Lower leg skin (tissue), 3 donors: ENCODE results near the gene KRT13.

Source experiments
- POLR2A ChIP-seq, 2 donors: fragments of 450-650 bp; IDR thresholded peaks; one replicate each; pipeline ENCODE4 v1.6.1; 2016 to 2017; ENCODE audit warnings: antibody characterized with exemption in 2 of 2, mild to moderate bottlenecking in 1 of 2, moderate library complexity in 1 of 2
- TF ChIP-seq, protein P1 (sequence below), 3 donors: fragments of 450-650 bp; IDR thresholded peaks; one replicate each; pipeline ENCODE4 v1.5.1; 2016; ENCODE audit warnings: antibody characterized with exemption in 3 of 3, mild to moderate bottlenecking in 3 of 3, moderate library complexity in 2 of 3

DNA sequence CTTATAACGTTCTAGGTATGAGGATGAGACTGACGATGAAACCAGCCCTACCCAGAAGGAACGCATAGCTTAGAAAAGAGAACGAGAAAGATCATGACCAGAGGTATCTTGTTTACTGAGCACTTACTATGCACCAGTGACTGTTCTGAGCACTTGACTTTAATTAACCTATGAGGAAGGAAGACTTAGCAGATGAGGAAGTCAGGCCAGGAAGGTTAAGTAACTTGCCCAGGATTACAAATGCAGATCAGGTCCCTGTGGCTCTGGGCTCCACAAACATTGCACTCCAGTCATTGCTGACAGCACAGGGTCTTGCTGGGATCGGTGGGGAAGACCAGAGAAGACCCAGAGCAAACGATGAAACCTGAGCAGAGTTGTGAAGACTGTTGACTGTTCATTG lies 7.1 kb downstream of the KRT13 start:
- TF ChIP-seq, protein P1, sequence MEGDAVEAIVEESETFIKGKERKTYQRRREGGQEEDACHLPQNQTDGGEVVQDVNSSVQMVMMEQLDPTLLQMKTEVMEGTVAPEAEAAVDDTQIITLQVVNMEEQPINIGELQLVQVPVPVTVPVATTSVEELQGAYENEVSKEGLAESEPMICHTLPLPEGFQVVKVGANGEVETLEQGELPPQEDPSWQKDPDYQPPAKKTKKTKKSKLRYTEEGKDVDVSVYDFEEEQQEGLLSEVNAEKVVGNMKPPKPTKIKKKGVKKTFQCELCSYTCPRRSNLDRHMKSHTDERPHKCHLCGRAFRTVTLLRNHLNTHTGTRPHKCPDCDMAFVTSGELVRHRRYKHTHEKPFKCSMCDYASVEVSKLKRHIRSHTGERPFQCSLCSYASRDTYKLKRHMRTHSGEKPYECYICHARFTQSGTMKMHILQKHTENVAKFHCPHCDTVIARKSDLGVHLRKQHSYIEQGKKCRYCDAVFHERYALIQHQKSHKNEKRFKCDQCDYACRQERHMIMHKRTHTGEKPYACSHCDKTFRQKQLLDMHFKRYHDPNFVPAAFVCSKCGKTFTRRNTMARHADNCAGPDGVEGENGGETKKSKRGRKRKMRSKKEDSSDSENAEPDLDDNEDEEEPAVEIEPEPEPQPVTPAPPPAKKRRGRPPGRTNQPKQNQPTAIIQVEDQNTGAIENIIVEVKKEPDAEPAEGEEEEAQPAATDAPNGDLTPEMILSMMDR (IDR thresholded peaks at IDR 0.05), result no peak
- TF ChIP-seq POLR2A (IDR thresholded peaks at IDR 0.05), result no peak
